Body of pancreas (tissue), 4 donors: ENCODE data around the gene TSPAN31. TPM values are rescaled to one million over a fixed set of nuclear protein-coding genes. Genes with fewer than 3 reads are reported as not detected.

Experiments used
- ATAC-seq: fragments of 150-250 bp; one replicate; pipeline ENCODE4 v1.9.1; 2016
- DNase-seq, 4 donors: peaks; one replicate each; pipeline ENCODE4 v3.0.0-alpha.2; 2019
- H3K27ac ChIP-seq, 4 donors: fragments of 200-600 bp; sonication (generic); 1 replicate in 3 of 4; 2 replicates in 1 of 4; pipeline versions ENCODE4 v1.5.1 to v1.6.1; 2016 to 2019; ENCODE audit warnings: mild to moderate bottlenecking in 1 of 4, mixed read lengths in 1 of 4, moderate library complexity in 1 of 4
- H3K27me3 ChIP-seq, 2 donors: fragments of 200-600 bp; sonication (generic); one replicate each; pipeline ENCODE4 v1.6.0; 2016; ENCODE audit warnings: mild to moderate bottlenecking in 1 of 2
- H3K36me3 ChIP-seq, 2 donors: fragments of 200-600 bp; sonication (generic); replicated peaks in 1 of 2; 2 replicates each; pipeline ENCODE4 v1.5.1; 2016; ENCODE audit warnings: low read depth in 2 of 2; ENCODE audit not compliant: insufficient read depth in 1 of 2
- H3K4me1 ChIP-seq: fragments of 200-600 bp; sonication (generic); one replicate; pipeline ENCODE4 v1.6.0; 2016
- H3K4me3 ChIP-seq, 2 donors: fragments of 200-600 bp; sonication (generic); 1 replicate in 1 of 2; 2 replicates in 1 of 2; pipeline ENCODE4 v1.5.1; 2016 to 2019
- H3K9me3 ChIP-seq, 3 donors: fragments of 200-600 bp; sonication (generic); 1 replicate in 2 of 3; 2 replicates in 1 of 3; pipeline ENCODE4 v1.5.1; 2016
- POLR2A ChIP-seq, 3 donors: fragments of 450-650 bp; IDR thresholded peaks; one replicate each; pipeline ENCODE4 v1.6.1; 2016; ENCODE audit warnings: antibody characterized with exemption in 3 of 3, mild to moderate bottlenecking in 2 of 3
- WGBS, 2 donors: methylation state at CpG; one replicate each; pipeline ENCODE4 v1.1.5; 2017; 5-methylcytosine and 5-hydroxymethylcytosine counted together
- intact Hi-C: fragments of 100-400 bp; cut with DNase I; formaldehyde crosslinking; loops from one replicate; pipeline ENCODE4 v1.15.1; 2023
- total RNA-seq, 2 donors: library from RNA; depleted of rRNA; stranded (reverse); fragments of >200 nt; gene quantifications; one replicate each; pipeline ENCODE4 v1.1.0, GENCODE V29; 2016
- TF ChIP-seq, protein P1 (sequence below), 7 experiments: fragments of 450-650 bp in 4 of 7; fragments of 200-600 bp in 3 of 7; sonication (generic) in 3 of 7; IDR thresholded peaks; one replicate each; pipeline ENCODE4 v1.5.1; 2016 to 2019; ENCODE audit warnings: antibody characterized with exemption in 7 of 7

TSPAN31 gene
- total RNA-seq, 2 donors from 2014 or later: 33.7 to 36.9 TPM

DNA sequence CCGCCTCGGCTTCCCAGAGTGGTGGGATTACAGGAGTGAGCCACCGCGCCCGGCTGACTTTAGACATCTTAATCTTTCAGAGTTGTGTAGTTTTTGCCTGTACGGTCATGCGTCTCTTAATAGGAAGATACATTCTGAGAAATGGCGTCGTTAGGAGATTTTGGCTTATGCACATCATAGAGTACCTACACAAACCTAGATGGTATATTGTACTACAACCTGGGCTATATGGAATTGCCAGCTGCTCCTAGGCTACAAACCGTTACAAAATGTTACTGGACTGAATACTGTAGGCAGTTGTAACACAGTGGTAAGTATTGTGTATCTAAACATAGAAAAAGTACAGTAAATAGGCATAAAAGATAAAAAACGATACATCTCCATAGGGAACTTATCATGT, 39.0 kb downstream of the TSPAN31 start:
- intact Hi-C loops: no loop called here
- no peak overlapping the region for H3K4me3 ChIP-seq
- WGBS, 2 donors: 87% methylated on average over 11 of the region's 11 CpGs
- no peaks in the 10 kb centered on the region for H3K27me3 ChIP-seq
- peaks cover 24% of the 10 kb centered on the region for H3K4me1 ChIP-seq
- TF ChIP-seq POLR2A (IDR thresholded peaks at IDR 0.05): no peak
- TF ChIP-seq, protein P1, sequence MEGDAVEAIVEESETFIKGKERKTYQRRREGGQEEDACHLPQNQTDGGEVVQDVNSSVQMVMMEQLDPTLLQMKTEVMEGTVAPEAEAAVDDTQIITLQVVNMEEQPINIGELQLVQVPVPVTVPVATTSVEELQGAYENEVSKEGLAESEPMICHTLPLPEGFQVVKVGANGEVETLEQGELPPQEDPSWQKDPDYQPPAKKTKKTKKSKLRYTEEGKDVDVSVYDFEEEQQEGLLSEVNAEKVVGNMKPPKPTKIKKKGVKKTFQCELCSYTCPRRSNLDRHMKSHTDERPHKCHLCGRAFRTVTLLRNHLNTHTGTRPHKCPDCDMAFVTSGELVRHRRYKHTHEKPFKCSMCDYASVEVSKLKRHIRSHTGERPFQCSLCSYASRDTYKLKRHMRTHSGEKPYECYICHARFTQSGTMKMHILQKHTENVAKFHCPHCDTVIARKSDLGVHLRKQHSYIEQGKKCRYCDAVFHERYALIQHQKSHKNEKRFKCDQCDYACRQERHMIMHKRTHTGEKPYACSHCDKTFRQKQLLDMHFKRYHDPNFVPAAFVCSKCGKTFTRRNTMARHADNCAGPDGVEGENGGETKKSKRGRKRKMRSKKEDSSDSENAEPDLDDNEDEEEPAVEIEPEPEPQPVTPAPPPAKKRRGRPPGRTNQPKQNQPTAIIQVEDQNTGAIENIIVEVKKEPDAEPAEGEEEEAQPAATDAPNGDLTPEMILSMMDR (IDR thresholded peaks at IDR 0.05): no peak
- H3K9me3 ChIP-seq: no peaks in the 10 kb centered on the region
- peaks cover 0 to 14% of the 10 kb centered on the region in 2 donors for H3K36me3 ChIP-seq
- no peak for ATAC-seq
- DNase-seq: no peak
- H3K27ac ChIP-seq: no peak overlapping the region

DNA sequence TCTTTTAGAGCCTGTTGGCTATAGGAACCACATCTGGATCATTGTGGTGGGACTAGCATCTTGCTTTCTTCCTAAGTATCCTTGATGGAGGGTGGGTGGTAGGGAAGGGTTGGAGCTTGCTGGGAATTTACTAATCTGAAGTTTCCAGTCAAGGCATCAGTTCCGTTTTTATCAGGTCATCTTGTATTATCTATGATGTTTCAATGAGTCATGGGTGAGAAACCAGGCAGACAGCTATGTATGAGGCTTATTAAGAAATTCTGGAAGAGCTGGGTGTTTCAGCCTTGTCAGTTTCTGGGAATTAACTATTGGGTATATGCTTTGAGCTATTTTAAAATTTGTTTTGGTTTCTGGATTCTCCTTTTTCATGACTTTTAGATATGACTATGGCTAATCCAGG, 49.1 kb downstream of the TSPAN31 start:
- 25 to 42% methylated on average over 1 of the region's 1 CpG for WGBS, 2 donors
- H3K27me3 ChIP-seq: no peaks in the 10 kb centered on the region
- ATAC-seq: no peak
- no peak overlapping the region for H3K27ac ChIP-seq
- intact Hi-C loops: no loop called here
- H3K36me3 ChIP-seq: peaks cover 3 to 33% of the 10 kb centered on the region in 2 donors
- TF ChIP-seq POLR2A (IDR thresholded peaks at IDR 0.05): no peak
- TF ChIP-seq, protein P1 (IDR thresholded peaks at IDR 0.05): no peak
- H3K4me1 ChIP-seq: no peaks in the 10 kb centered on the region
- H3K4me3 ChIP-seq: no peak overlapping the region
- no peak for DNase-seq
- no peaks in the 10 kb centered on the region for H3K9me3 ChIP-seq

DNA sequence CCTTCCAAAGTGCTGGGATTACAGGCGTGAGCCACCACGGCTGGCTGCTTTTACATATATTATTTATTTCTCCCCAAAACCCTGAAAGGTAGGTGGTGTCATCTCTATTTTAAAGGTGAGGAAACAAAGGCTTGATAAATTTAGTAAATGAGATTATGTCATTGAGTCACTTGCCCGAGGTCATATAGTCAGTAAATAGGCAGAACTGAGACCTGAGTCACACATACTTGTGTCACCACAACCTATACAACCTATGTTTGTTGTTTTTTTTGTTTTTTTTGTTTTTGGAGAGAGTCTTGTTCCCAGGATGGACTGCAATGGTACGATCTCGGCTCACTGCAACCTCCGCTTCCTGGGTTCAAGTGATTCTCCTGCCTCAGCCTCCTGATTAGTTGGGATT, 50.5 kb downstream of the TSPAN31 start:
- TF ChIP-seq, protein P1 (IDR thresholded peaks at IDR 0.05): no peak
- TF ChIP-seq POLR2A (IDR thresholded peaks at IDR 0.05): no peak
- H3K36me3 ChIP-seq: peaks cover 3 to 36% of the 10 kb centered on the region in 2 donors
- H3K27ac ChIP-seq: no peak overlapping the region
- H3K4me1 ChIP-seq: no peaks in the 10 kb centered on the region
- no peaks in the 10 kb centered on the region for H3K9me3 ChIP-seq
- intact Hi-C loops: no loop called here
- DNase-seq: no peak
- ATAC-seq: no peak
- no peaks in the 10 kb centered on the region for H3K27me3 ChIP-seq
- 87 to 95% methylated on average over 6 of the region's 6 CpGs for WGBS, 2 donors
- no peak overlapping the region for H3K4me3 ChIP-seq

DNA sequence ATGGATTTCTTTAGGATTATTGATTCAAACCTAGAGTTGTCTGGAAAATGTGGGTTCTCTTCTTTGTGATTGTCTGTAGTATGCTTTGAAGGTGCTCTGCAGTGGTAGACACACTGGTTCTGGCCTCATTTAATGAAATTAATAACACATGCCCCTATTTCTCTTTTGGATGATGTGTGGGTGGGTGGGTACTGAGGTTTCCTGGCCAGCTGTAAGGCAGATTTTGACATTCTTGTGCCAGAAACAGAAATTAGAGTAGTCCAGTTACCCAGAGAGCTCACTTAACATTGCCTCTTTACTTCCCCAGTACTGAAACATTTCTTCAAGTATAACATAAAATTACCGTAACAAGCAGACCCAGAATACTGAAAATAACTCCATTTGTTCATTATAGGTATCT, 52.2 kb downstream of the TSPAN31 start:
- WGBS, 2 donors: 93 to 94% methylated on average over 1 of the region's 1 CpG
- DNase-seq: no peak
- peaks cover 3 to 35% of the 10 kb centered on the region in 2 donors for H3K36me3 ChIP-seq
- H3K4me1 ChIP-seq: no peaks in the 10 kb centered on the region
- no peak overlapping the region for H3K4me3 ChIP-seq
- intact Hi-C loops: no loop called here
- no peaks in the 10 kb centered on the region for H3K9me3 ChIP-seq
- no peak for TF ChIP-seq POLR2A (IDR thresholded peaks at IDR 0.05)
- TF ChIP-seq, protein P1 (IDR thresholded peaks at IDR 0.05): no peak
- H3K27ac ChIP-seq: no peak overlapping the region
- no peak for ATAC-seq
- H3K27me3 ChIP-seq: no peaks in the 10 kb centered on the region

DNA sequence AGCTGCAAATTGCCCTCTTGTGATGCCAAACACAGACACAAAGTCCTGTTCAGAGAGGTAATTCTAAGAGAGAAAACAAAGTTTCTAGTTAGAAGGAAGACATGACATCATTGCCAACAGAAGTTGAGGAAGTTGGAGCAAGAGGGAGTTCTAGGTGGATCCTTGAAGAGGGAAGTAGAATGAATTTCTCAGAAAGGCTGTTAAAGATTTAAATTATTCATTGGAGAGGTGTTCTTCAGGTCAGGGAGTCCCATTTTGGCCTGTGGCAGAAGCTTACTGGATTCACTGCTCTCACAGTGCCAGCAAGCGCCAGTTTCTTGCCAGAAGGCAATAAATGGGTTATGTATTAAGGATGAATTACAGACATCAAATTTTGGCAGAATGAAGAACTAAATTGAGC, 53.1 kb downstream of the TSPAN31 start:
- H3K27ac ChIP-seq: no peak overlapping the region
- no peak overlapping the region for H3K4me3 ChIP-seq
- no peaks in the 10 kb centered on the region for H3K9me3 ChIP-seq
- DNase-seq (no peak), ATAC-seq (no peak)
- 68 to 76% methylated on average over 1 of the region's 1 CpG for WGBS, 2 donors
- H3K36me3 ChIP-seq: peaks cover 3 to 37% of the 10 kb centered on the region in 2 donors
- H3K4me1 ChIP-seq: no peaks in the 10 kb centered on the region
- H3K27me3 ChIP-seq: no peaks in the 10 kb centered on the region
- intact Hi-C loops: no loop called here
- TF ChIP-seq, protein P1 (IDR thresholded peaks at IDR 0.05): no peak
- TF ChIP-seq POLR2A (IDR thresholded peaks at IDR 0.05): no peak
